ENCODE measurements around the gene DUSP22. TPM values are rescaled to one million over a fixed set of nuclear protein-coding genes. Genes with fewer than 3 reads are reported as not detected.
A peak's percentile ranks its signal among the peaks of the same experiment; 100 is the strongest.

DUSP22 gene
- polyA plus RNA-seq, 3 donors, result 107 to 120 (median 117) TPM

DNA sequence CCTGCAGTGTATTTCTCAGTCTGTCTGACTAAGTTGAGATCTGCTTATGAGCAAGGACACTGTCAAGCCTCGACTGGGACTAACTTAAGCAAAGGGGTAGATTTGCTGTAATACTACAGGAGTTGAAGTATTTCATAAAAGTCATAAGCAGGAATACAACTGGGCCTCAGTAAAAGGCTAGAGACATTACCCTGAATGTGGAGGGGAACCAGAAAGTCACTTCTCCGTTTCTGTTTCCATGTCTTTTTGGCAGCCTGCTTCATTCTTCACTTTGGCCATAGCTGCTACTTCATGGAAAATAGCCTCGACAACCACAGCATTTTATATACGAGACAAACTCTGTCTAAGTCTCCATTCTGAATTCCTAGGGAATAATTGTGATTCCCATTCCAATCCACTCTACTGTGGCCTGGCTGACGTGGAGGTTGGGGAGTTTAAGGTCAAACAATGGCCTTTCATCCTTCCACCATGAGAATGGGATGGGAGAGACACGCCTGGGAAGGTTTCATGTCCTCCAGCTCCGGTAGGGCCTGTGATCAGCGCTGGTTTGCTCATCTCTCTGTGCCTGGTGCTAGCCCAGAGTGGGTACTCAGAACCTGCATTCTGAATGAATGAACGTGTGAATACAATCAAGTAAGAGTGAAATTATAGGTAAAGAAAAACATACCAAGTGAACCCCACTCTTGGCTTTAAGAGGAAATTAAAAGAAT is 37.1 kb upstream of the DUSP22 start:
- Histone ChIP-seq H4K20me1 (ENCODE audit: insufficient read depth, low read length) (no peaks in the 10 kb centered on the region), H3K4me1 (ENCODE audit: control insufficient read depth in 1 of 2, insufficient read depth in 2 of 2, low read length in 2 of 2) (peaks cover 71 to 80% of the 10 kb centered on the region in 2 donors), H3K9ac (ENCODE audit: insufficient read depth, low read length, poor library complexity, severe bottlenecking) (no peak overlapping the region), H3K36me3 (replicated peaks in 1 of 2; ENCODE audit: control insufficient read depth in 1 of 2, insufficient read depth in 2 of 2, low read length in 2 of 2) (no peaks in the 10 kb centered on the region), H3K9me3 (replicated peaks in 1 of 2; ENCODE audit: control insufficient read depth in 1 of 2, insufficient read depth in 1 of 2, low read length in 2 of 2) (no peaks in the 10 kb centered on the region), H3K79me2 (ENCODE audit: insufficient read depth, low read length) (no peaks in the 10 kb centered on the region), H2AFZ (ENCODE audit: insufficient read depth, low read depth, low read length, poor library complexity, severe bottlenecking) (no peak overlapping the region), H3K27me3 (ENCODE audit: control insufficient read depth in 2 of 2, insufficient read depth in 2 of 2, low read length in 2 of 2) (no peaks in the 10 kb centered on the region), H3K4me3 (replicated peaks in 1 of 3; ENCODE audit: low read depth in 2 of 3, low read length in 3 of 3) (peak overlapping the region in 1 of 3 experiments; percentile 21), H3K27ac (ENCODE audit: low read depth in 1 of 2, low read length in 2 of 2) (peak overlapping the region; percentile 57 to 82), H3K4me2 (replicated peaks; ENCODE audit: extremely low read depth, low read length, poor library complexity, severe bottlenecking) (peak overlapping the region; percentile 47)
- no peak overlapping the region for H3K4me3 Mint-ChIP-seq
- H3K36me3 Mint-ChIP-seq, result peaks cover 0 to 6% of the 10 kb centered on the region in 2 donors
- H3K27me3 Mint-ChIP-seq (ENCODE audit: low read depth in 3 of 3), result peaks cover 0 to 3% (median 0%) of the 10 kb centered on the region in 3 donors
- peak in 2 of 3 donors; percentile 23 to 37 for DNase-seq
- WGBS (ENCODE audit: insufficient coverage), result 87% methylated on average over 3 of the region's 9 CpGs
- intact Hi-C loops (cut with micrococcal nuclease), result loop anchor here (5.0 kb wide), 2 partner anchors 33 to 37 kb away; partner anchors contain the start of gene DUSP22 (in 1 of the 2)
- peaks cover 0 to 2% (median 0%) of the 10 kb centered on the region in 7 donors for H3K9me3 Mint-ChIP-seq
- peaks cover 78% of the 10 kb centered on the region for H3K4me1 Mint-ChIP-seq
- peak overlapping the region; percentile 91 to 97 (median 95) for H3K27ac Mint-ChIP-seq
- TF ChIP-seq, protein P1, sequence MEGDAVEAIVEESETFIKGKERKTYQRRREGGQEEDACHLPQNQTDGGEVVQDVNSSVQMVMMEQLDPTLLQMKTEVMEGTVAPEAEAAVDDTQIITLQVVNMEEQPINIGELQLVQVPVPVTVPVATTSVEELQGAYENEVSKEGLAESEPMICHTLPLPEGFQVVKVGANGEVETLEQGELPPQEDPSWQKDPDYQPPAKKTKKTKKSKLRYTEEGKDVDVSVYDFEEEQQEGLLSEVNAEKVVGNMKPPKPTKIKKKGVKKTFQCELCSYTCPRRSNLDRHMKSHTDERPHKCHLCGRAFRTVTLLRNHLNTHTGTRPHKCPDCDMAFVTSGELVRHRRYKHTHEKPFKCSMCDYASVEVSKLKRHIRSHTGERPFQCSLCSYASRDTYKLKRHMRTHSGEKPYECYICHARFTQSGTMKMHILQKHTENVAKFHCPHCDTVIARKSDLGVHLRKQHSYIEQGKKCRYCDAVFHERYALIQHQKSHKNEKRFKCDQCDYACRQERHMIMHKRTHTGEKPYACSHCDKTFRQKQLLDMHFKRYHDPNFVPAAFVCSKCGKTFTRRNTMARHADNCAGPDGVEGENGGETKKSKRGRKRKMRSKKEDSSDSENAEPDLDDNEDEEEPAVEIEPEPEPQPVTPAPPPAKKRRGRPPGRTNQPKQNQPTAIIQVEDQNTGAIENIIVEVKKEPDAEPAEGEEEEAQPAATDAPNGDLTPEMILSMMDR (IDR thresholded peaks at IDR 0.05), result no peak

DNA sequence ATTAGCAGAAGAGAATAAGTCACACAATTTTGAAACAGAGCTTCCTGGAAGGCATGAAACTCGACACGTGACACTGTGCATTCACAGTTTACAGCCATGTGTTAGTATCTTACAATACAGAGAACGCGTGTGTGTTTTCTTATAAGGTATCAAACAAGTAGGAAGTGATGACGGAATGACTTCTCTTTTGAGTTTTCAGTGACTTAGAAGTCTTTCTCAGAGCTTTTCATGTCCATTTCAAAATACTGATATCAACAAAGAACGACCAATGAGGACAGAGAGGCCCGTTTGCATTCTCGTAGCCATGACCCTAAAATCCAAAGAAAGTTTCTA is 36.6 kb upstream of the DUSP22 start:
- WGBS (ENCODE audit: insufficient coverage), result 48% methylated on average over 5 of the region's 8 CpGs
- intact Hi-C loops (cut with micrococcal nuclease), result loop anchor here (2.0 to 5.0 kb wide), 3 partner anchors 33 to 37 kb away; partner anchors contain the start of gene DUSP22 (in 1 of the 2)
- H3K27ac Mint-ChIP-seq, result peak overlapping the region; percentile 91 to 97 (median 95)
- no peak overlapping the region for H2AFZ ChIP-seq (ENCODE audit: insufficient read depth, low read depth, low read length, poor library complexity, severe bottlenecking)
- H3K79me2 ChIP-seq (ENCODE audit: insufficient read depth, low read length), result no peaks in the 10 kb centered on the region
- peaks cover 77% of the 10 kb centered on the region for H3K4me1 Mint-ChIP-seq
- no peaks in the 10 kb centered on the region for H3K9me3 ChIP-seq (replicated peaks in 1 of 2; ENCODE audit: control insufficient read depth in 1 of 2, insufficient read depth in 1 of 2, low read length in 2 of 2)
- H3K36me3 Mint-ChIP-seq, result peaks cover 0 to 6% of the 10 kb centered on the region in 2 donors
- H3K4me3 ChIP-seq (replicated peaks in 1 of 3; ENCODE audit: low read depth in 2 of 3, low read length in 3 of 3), result no peak overlapping the region
- no peak overlapping the region for H3K4me3 Mint-ChIP-seq
- peaks cover 69 to 77% of the 10 kb centered on the region in 2 donors for H3K4me1 ChIP-seq (ENCODE audit: control insufficient read depth in 1 of 2, insufficient read depth in 2 of 2, low read length in 2 of 2)
- no peaks in the 10 kb centered on the region for H3K36me3 ChIP-seq (replicated peaks in 1 of 2; ENCODE audit: control insufficient read depth in 1 of 2, insufficient read depth in 2 of 2, low read length in 2 of 2)
- peaks cover 0 to 3% (median 0%) of the 10 kb centered on the region in 3 donors for H3K27me3 Mint-ChIP-seq (ENCODE audit: low read depth in 3 of 3)
- DNase-seq, result peak; percentile 78 to 89 (median 80)
- no peaks in the 10 kb centered on the region for H3K27me3 ChIP-seq (ENCODE audit: control insufficient read depth in 2 of 2, insufficient read depth in 2 of 2, low read length in 2 of 2)
- TF ChIP-seq, protein P1 (IDR thresholded peaks at IDR 0.05), result no peak
- H3K9ac ChIP-seq (ENCODE audit: insufficient read depth, low read length, poor library complexity, severe bottlenecking), result peak overlapping the region; percentile 13
- peaks cover 0 to 2% (median 0%) of the 10 kb centered on the region in 7 donors for H3K9me3 Mint-ChIP-seq
- peak overlapping the region; percentile 47 for H3K4me2 ChIP-seq (replicated peaks; ENCODE audit: extremely low read depth, low read length, poor library complexity, severe bottlenecking)
- no peaks in the 10 kb centered on the region for H4K20me1 ChIP-seq (ENCODE audit: insufficient read depth, low read length)
- H3K27ac ChIP-seq (ENCODE audit: low read depth in 1 of 2, low read length in 2 of 2), result peak overlapping the region; percentile 63 to 82

Measured in CD14-positive monocyte (primary cell).